Hepatocyte (in vitro differentiated cells): ENCODE measurements around the gene UBL5. TPM values are rescaled to one million over a fixed set of nuclear protein-coding genes. Genes with fewer than 3 reads are reported as not detected.
"Not testable (repeated sequence)": the region's sequence is repeated elsewhere in the genome, so short reads cannot be mapped to it uniquely, and the experiment has no call there.

Experiments used
- DNase-seq: peaks from one replicate; pipeline ENCODE4 v3.0.0-alpha.2; 2016; ENCODE audit warnings: low spot score
- H2AFZ ChIP-seq: fragments of 200-600 bp; sonication (generic); 2 replicates; pipeline ENCODE4 v1.6.0; 2016; ENCODE audit warnings: antibody characterized with exemption, mild to moderate bottlenecking
- H3K27ac ChIP-seq: fragments of 200-600 bp; sonication (generic); 2 replicates; pipeline ENCODE4 v1.5.1; 2016; ENCODE audit warnings: mild to moderate bottlenecking
- H3K27me3 ChIP-seq: fragments of 200-600 bp; sonication (generic); 2 replicates; pipeline ENCODE4 v1.6.1; 2016
- H3K36me3 ChIP-seq: fragments of 200-600 bp; sonication (generic); replicated peaks from 2 replicates; pipeline ENCODE4 v1.5.1; 2016; ENCODE audit warnings: low read depth; ENCODE audit not compliant: insufficient read depth
- H3K4me1 ChIP-seq: fragments of 200-600 bp; sonication (generic); 2 replicates; pipeline ENCODE4 v1.5.1; 2016; ENCODE audit warnings: mild to moderate bottlenecking, moderate library complexity; ENCODE audit not compliant: insufficient read depth
- H3K4me2 ChIP-seq: fragments of 200-600 bp; sonication (generic); 2 replicates; pipeline ENCODE4 v1.6.0; 2016
- H3K4me3 ChIP-seq: fragments of 200-600 bp; sonication (generic); 2 replicates; pipeline ENCODE4 v1.5.1; 2016; ENCODE audit warnings: mild to moderate bottlenecking
- H3K79me2 ChIP-seq: fragments of 200-600 bp; sonication (generic); 2 replicates; pipeline ENCODE4 v1.6.0; 2017; ENCODE audit warnings: mild to moderate bottlenecking
- H3K9me2 ChIP-seq: fragments of 200-600 bp; sonication (generic); replicated peaks from 2 replicates; pipeline ENCODE4 v1.6.0; 2017; ENCODE audit warnings: mild to moderate bottlenecking; ENCODE audit not compliant: insufficient read depth
- H3K9me3 ChIP-seq: fragments of 200-600 bp; sonication (generic); 2 replicates; pipeline ENCODE4 v1.5.1; 2016; ENCODE audit warnings: low read depth, mild to moderate bottlenecking
- H4K20me1 ChIP-seq: fragments of 200-600 bp; sonication (generic); 2 replicates; pipeline ENCODE4 v1.6.0; 2016; ENCODE audit warnings: mild to moderate bottlenecking; ENCODE audit not compliant: insufficient read depth, poor library complexity, severe bottlenecking
- EZH2 ChIP-seq: fragments of 200-600 bp; sonication (generic); IDR thresholded peaks from 2 replicates; pipeline ENCODE4 v1.6.1; 2016; ENCODE audit warnings: antibody characterized with exemption, mild to moderate bottlenecking, borderline replicate concordance
- EZH2phosphoT487 ChIP-seq: fragments of 200-600 bp; sonication (generic); IDR thresholded peaks from one replicate; pipeline ENCODE4 v1.6.1; 2018; ENCODE audit warnings: antibody characterized with exemption, mild to moderate bottlenecking, low read depth, moderate library complexity; ENCODE audit not compliant: unreplicated experiment, severe bottlenecking
- WGBS: methylation state at CpG from one replicate; pipeline ENCODE4 v1.1.6; 2016; ENCODE audit warnings: low lambda C conversion rate; ENCODE audit errors: missing lambda C conversion rate; 5-methylcytosine and 5-hydroxymethylcytosine counted together
- polyA plus RNA-seq: library from polyadenylated mRNA; unstranded; fragments of >200 nt; fragmentation: Nextera tagmentation; extraction: Ambion mirVana; gene quantifications from 2 replicates; pipeline ENCODE4 v1.2.1, GENCODE V29; 2016
- total RNA-seq: library from RNA; depleted of rRNA; stranded (reverse); fragments of >200 nt; gene quantifications from 2 replicates; pipeline ENCODE4 v1.2.3, GENCODE V29; 2014
- TF ChIP-seq, protein P1 (sequence below): fragments of 200-600 bp; sonication (generic); IDR thresholded peaks from 2 replicates; pipeline ENCODE4 v1.5.1; 2016; ENCODE audit warnings: antibody characterized with exemption, mild to moderate bottlenecking; ENCODE audit not compliant: poor library complexity

Gene UBL5
- total and polyA plus RNA-seq, 2 experiments from 2014 or later, result 528 to 613 TPM

DNA sequence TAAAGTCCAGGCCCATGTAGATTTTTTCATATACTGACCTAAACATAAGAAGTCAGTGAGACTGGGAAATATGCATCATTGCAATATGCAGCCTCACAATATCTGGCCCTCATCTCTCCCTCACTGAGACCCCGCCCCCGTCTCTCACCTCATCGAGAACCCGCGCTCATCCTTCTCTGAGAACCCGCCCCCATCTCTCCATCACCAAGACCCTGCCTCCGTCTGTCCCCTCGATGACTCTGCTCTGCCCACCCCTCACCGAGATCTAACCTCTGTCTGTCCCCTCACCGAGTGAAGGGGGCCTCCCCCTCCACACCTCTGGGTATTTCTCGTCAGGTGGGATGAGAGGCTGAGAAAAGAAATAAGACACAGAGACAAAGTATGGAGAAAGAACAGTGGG is 38.7 kb upstream of the UBL5 start:
- Histone ChIP-seq H2AFZ (peak overlapping the region; percentile 27), H3K36me3 (no peaks in the 10 kb centered on the region), H3K4me3 (no peak overlapping the region), H3K9me3 (no peaks in the 10 kb centered on the region), H3K79me2 (peaks cover 5% of the 10 kb centered on the region), H3K27me3 (no peaks in the 10 kb centered on the region), H3K9me2 (no peaks in the 10 kb centered on the region), H4K20me1 (no peaks in the 10 kb centered on the region), H3K4me1 (peaks cover 22% of the 10 kb centered on the region), H3K4me2 (peak overlapping the region; percentile 69), H3K27ac (peak overlapping the region; percentile 95)
- TF ChIP-seq EZH2, result no peak
- TF ChIP-seq, protein P1, sequence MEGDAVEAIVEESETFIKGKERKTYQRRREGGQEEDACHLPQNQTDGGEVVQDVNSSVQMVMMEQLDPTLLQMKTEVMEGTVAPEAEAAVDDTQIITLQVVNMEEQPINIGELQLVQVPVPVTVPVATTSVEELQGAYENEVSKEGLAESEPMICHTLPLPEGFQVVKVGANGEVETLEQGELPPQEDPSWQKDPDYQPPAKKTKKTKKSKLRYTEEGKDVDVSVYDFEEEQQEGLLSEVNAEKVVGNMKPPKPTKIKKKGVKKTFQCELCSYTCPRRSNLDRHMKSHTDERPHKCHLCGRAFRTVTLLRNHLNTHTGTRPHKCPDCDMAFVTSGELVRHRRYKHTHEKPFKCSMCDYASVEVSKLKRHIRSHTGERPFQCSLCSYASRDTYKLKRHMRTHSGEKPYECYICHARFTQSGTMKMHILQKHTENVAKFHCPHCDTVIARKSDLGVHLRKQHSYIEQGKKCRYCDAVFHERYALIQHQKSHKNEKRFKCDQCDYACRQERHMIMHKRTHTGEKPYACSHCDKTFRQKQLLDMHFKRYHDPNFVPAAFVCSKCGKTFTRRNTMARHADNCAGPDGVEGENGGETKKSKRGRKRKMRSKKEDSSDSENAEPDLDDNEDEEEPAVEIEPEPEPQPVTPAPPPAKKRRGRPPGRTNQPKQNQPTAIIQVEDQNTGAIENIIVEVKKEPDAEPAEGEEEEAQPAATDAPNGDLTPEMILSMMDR, result no peak
- peak; percentile 55 for DNase-seq
- 78% methylated on average over 11 of the region's 11 CpGs for WGBS

DNA sequence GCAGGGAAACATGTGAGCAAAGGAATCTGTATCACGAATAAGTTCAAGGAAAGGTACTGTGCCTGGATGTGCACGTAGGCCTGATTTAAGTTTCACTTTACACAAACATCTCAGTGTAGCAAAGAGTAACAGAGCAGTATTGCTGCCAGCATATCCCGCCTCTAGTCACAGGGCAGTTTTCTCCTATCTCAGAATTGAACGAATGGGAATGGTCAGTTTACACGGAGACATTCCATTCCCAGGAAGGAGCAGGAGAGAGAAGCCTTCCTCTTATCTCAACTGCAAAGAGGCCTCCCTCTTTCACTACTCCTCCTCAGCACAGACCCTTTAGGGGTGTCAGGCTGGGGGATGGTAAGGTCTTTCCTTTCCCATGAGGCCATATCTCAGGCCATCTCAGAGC is 38.1 kb upstream of the UBL5 start:
- peak; percentile 57 for DNase-seq
- H3K27ac ChIP-seq, result peak overlapping the region; percentile 95

DNA sequence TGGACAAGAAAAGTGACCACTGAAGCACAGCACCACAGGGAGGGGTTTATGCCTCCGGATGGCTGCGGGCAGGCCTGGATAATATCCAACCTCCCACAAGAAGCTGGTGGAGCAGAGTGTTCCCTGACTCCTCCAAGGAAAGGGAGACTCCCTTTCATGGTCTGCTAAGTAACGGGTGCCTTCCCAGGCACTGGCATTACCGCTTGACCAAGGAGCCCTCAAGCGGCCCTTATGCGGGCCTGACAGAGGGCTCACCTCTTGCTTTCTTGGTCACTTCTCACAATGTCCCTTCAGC is 36.7 kb upstream of the UBL5 start:
- not testable (repeated sequence) for H3K9me3 ChIP-seq, H3K79me2 ChIP-seq, H3K36me3 ChIP-seq, H2AFZ ChIP-seq, H3K4me3 ChIP-seq, H3K9me2 ChIP-seq, H3K27me3 ChIP-seq, H4K20me1 ChIP-seq
- Histone ChIP-seq H3K27ac (peak overlapping the region; percentile 95), H3K4me1 (peaks cover 16% of the 10 kb centered on the region), H3K4me2 (peak overlapping the region; percentile 69)
- DNase-seq, result peak; percentile 30
- 77% methylated on average over 6 of the region's 6 CpGs for WGBS

More for the DNA sequence above, 38.1 kb upstream of the UBL5 start:
- H3K27me3 ChIP-seq, H3K9me3 ChIP-seq, H4K20me1 ChIP-seq, H3K4me3 ChIP-seq, H3K79me2 ChIP-seq, H3K9me2 ChIP-seq, H3K36me3 ChIP-seq: not testable (repeated sequence)
- peak overlapping the region; percentile 27 for H2AFZ ChIP-seq
- WGBS, result 20% methylated on average over 5 of the region's 5 CpGs
- H3K4me1 ChIP-seq, result peaks cover 17% of the 10 kb centered on the region
- H3K4me2 ChIP-seq, result peak overlapping the region; percentile 69

DNA sequence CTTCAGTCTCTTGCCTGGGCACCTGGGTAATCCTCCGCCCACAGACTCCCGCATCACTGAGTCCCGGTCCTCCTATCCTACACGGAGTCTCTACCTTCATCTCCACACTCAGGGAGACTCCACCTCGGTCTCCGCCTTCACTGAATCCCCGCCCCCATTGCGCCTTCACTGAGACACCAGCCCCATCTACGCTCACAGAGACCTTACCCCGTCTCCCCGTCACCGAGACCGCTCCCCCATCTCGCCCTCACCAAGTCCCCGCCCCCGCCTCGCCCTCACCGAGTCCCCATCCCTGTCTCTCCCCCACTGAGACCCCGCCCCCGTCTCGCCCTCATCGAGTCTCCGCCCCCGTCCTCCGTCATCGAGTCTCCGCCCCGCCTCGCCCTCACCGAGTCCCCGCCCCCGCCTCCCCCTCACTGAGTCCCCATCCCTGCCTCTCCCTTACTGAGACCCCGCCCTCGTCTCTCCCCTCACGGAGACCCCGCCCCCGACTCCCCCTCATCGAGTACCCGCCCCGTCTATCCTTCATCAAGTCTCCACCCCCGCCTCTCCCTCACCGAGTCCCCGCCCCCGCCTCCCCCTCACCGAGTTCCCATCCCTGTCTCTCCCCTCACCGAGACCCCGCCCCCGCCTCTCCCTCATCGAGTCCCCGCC is 36.0 kb upstream of the UBL5 start:
- no peak for TF ChIP-seq EZH2phosphoT487
- TF ChIP-seq, protein P1, result no peak
- no peak for TF ChIP-seq EZH2
- H3K9me3 ChIP-seq, result no peaks in the 10 kb centered on the region
- peak overlapping the region; percentile 46 for H3K4me3 ChIP-seq
- DNase-seq, result peak; percentile 100
- peaks cover 5% of the 10 kb centered on the region for H3K79me2 ChIP-seq
- 3% methylated on average over 17 of the region's 50 CpGs for WGBS
- no peaks in the 10 kb centered on the region for H3K36me3 ChIP-seq
- H3K27ac ChIP-seq, result peak overlapping the region; percentile 99
- H3K4me2 ChIP-seq, result peak overlapping the region; percentile 69
- H3K4me1 ChIP-seq, result peaks cover 12% of the 10 kb centered on the region
- H4K20me1 ChIP-seq, result no peaks in the 10 kb centered on the region
- H2AFZ ChIP-seq, result peak overlapping the region; percentile 61
- H3K27me3 ChIP-seq, result no peaks in the 10 kb centered on the region
- no peaks in the 10 kb centered on the region for H3K9me2 ChIP-seq
